ENCODE data around the gene FAM222A. TPM values are rescaled to one million over a fixed set of nuclear protein-coding genes. Genes with fewer than 3 reads are reported as not detected.

Gene FAM222A
- total RNA-seq, 4 donors from 2014 or later: 1.4 to 3.0 (median 1.8) TPM

- TF ChIP-seq EP300 (IDR thresholded peaks at IDR 0.05; ENCODE audit: low read depth) (no peak), POLR2AphosphoS5 (IDR thresholded peaks at IDR 0.05) (no peak), POLR2A (IDR thresholded peaks at IDR 0.05) (no peak)
- TF ChIP-seq, protein P1, sequence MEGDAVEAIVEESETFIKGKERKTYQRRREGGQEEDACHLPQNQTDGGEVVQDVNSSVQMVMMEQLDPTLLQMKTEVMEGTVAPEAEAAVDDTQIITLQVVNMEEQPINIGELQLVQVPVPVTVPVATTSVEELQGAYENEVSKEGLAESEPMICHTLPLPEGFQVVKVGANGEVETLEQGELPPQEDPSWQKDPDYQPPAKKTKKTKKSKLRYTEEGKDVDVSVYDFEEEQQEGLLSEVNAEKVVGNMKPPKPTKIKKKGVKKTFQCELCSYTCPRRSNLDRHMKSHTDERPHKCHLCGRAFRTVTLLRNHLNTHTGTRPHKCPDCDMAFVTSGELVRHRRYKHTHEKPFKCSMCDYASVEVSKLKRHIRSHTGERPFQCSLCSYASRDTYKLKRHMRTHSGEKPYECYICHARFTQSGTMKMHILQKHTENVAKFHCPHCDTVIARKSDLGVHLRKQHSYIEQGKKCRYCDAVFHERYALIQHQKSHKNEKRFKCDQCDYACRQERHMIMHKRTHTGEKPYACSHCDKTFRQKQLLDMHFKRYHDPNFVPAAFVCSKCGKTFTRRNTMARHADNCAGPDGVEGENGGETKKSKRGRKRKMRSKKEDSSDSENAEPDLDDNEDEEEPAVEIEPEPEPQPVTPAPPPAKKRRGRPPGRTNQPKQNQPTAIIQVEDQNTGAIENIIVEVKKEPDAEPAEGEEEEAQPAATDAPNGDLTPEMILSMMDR (IDR thresholded peaks at IDR 0.05): no peak
- Histone ChIP-seq H3K27ac (peak overlapping the region in 1 of 4 donors; percentile 62), H3K4me3 (no peak overlapping the region), H3K4me1 (peaks cover 19 to 42% (median 25%) of the 10 kb centered on the region in 4 donors), H3K36me3 (no peaks in the 10 kb centered on the region), H3K9me3 (no peaks in the 10 kb centered on the region), H3K27me3 (peaks cover 10% of the 10 kb centered on the region)
- intact Hi-C loops (cut with DNase I; ENCODE audit: low total_unique reads): no loop called here
- no peak for DNase-seq
- in situ Hi-C loops (cut with MboI; ENCODE audit: low pct_ligation_motif_present in 1 of 4, low pct_unique_long_range_greater_than_20kb in 1 of 4, low sequenced_read_pairs in 3 of 4): no loop called here
- 70 to 80% methylated on average over 1 to 6 of the region's 6 CpGs for WGBS, 2 donors (ENCODE audit: low coverage in 1 of 2)
Measured at GRCh38 chr12:109722022-109722720, 8.5 kb downstream of the FAM222A start.

DNA sequence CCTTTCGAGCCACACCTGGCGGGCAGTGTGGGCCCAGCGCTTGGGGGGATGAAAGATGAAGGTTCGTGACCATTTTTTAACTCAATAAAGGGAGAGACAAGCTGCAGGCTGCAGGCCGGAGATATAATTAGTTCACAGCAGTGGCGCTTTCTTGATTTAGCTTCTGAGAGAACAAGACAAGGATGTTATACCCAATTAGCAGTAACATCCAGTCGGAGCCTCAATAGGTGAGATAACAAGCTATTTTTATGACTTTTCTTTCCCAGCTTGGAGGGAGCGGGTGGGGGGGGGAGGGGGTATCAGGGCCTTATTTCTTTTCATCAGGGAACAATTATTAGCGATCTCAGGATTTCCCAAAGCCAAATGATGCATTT lies 9.1 kb downstream of the FAM222A start:
- Histone ChIP-seq H3K9me3 (no peaks in the 10 kb centered on the region), H3K4me1 (peaks cover 19 to 42% (median 25%) of the 10 kb centered on the region in 4 donors), H3K4me3 (no peak overlapping the region), H3K36me3 (no peaks in the 10 kb centered on the region), H3K27ac (peak overlapping the region in 1 of 4 donors; percentile 62), H3K27me3 (peaks cover 10% of the 10 kb centered on the region)
- no peak for DNase-seq
- intact Hi-C loops (cut with DNase I; ENCODE audit: low total_unique reads): no loop called here
- in situ Hi-C loops (cut with MboI; ENCODE audit: low pct_ligation_motif_present in 1 of 4, low pct_unique_long_range_greater_than_20kb in 1 of 4, low sequenced_read_pairs in 3 of 4): no loop called here
- 67 to 69% methylated on average over 3 to 9 of the region's 9 CpGs for WGBS, 2 donors (ENCODE audit: low coverage in 1 of 2)
- no peak for TF ChIP-seq POLR2A (IDR thresholded peaks at IDR 0.05)
- TF ChIP-seq, protein P1 (IDR thresholded peaks at IDR 0.05): no peak
- TF ChIP-seq POLR2AphosphoS5 (IDR thresholded peaks at IDR 0.05): no peak
- no peak for TF ChIP-seq EP300 (IDR thresholded peaks at IDR 0.05; ENCODE audit: low read depth)

- intact Hi-C loops (cut with DNase I; ENCODE audit: low total_unique reads) (no loop called here), in situ Hi-C loops (cut with MboI; ENCODE audit: low pct_ligation_motif_present in 1 of 4, low pct_unique_long_range_greater_than_20kb in 1 of 4, low sequenced_read_pairs in 3 of 4) (no loop called here)
- no peaks in the 10 kb centered on the region for H3K36me3 ChIP-seq
- H3K9me3 ChIP-seq: no peaks in the 10 kb centered on the region
- 53% methylated on average over 13 of the region's 13 CpGs; no CpG with 5 or more reads in 1 of the 2 donors for WGBS, 2 donors (ENCODE audit: low coverage in 1 of 2)
- H3K4me1 ChIP-seq: peaks cover 16 to 35% (median 23%) of the 10 kb centered on the region in 4 donors
- peaks cover 4% of the 10 kb centered on the region for H3K27me3 ChIP-seq
- H3K4me3 ChIP-seq: no peak overlapping the region
- TF ChIP-seq, protein P1 (IDR thresholded peaks at IDR 0.05): no peak
- peak in 2 of 3 donors; percentile 19 to 38 for TF ChIP-seq POLR2AphosphoS5 (IDR thresholded peaks at IDR 0.05)
- H3K27ac ChIP-seq: peak overlapping the region in 2 of 4 donors; percentile 8 to 55
- peak; percentile 67 for DNase-seq
Measured at GRCh38 chr12:109723311-109723881, 9.8 kb downstream of the FAM222A start.

DNA sequence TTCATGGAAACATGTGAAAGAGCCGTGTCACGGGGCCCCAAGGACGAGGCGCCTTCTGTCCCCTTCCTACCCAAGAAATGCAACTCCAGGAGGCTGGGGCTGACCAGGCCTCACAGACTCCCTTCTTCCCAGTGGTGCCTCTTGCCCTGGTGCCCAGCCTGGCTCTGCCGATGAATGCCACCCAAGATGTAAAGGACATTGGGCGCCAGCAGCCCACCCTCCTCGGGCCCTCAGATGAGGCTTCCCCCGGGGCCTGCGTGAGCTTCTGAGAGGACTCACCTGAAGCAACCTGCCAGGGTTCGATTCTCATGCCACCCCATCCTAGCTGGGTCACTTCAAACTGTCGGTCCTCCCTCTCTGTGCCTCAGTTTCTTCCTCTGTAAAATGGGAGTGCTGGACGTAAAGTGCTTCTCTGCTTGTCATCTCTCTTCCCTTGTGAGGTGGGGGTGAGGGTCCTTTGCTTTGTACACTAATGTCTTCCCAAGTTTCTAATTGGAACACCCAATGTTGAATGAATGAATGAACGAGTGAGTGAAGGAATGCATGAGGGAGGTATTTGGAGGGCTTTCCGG lies 10.8 kb downstream of the FAM222A start:
- H3K9me3 ChIP-seq: no peaks in the 10 kb centered on the region
- H3K27me3 ChIP-seq: no peaks in the 10 kb centered on the region
- H3K36me3 ChIP-seq: no peaks in the 10 kb centered on the region
- H3K27ac ChIP-seq: peak overlapping the region in 1 of 4 donors; percentile 74
- intact Hi-C loops (cut with DNase I; ENCODE audit: low total_unique reads): no loop called here
- H3K4me3 ChIP-seq: no peak overlapping the region
- H3K4me1 ChIP-seq: peaks cover 16 to 33% (median 22%) of the 10 kb centered on the region in 4 donors
- WGBS, 2 donors (ENCODE audit: low coverage in 1 of 2): 74 to 92% methylated on average over 4 to 14 of the region's 14 CpGs
- no peak for TF ChIP-seq POLR2A (IDR thresholded peaks at IDR 0.05)
- no peak for TF ChIP-seq POLR2AphosphoS5 (IDR thresholded peaks at IDR 0.05)
- TF ChIP-seq EP300 (IDR thresholded peaks at IDR 0.05; ENCODE audit: low read depth): no peak
- TF ChIP-seq, protein P1 (IDR thresholded peaks at IDR 0.05): no peak
- DNase-seq: no peak
- in situ Hi-C loops (cut with MboI; ENCODE audit: low pct_ligation_motif_present in 1 of 4, low pct_unique_long_range_greater_than_20kb in 1 of 4, low sequenced_read_pairs in 3 of 4): no loop called here
